HUES64 (cell line): Measurements from ENCODE around the gene MUC21.

ENCODE experiments used
- H3K27ac ChIP-seq: 2 replicates; pipeline ENCODE4 v1.7.0; 2013; ENCODE audit warnings: low read depth, low read length, inconsistent platforms
- H3K27me3 ChIP-seq: 2 replicates; pipeline ENCODE4 v1.6.1; 2013; ENCODE audit warnings: mild to moderate bottlenecking, low read length; ENCODE audit not compliant: insufficient read depth
- H3K36me3 ChIP-seq: 2 replicates; pipeline ENCODE4 v1.6.1; 2013; ENCODE audit warnings: mild to moderate bottlenecking, low read length; ENCODE audit not compliant: insufficient read depth
- H3K4me1 ChIP-seq: 2 replicates; pipeline ENCODE4 v1.6.1; 2013; ENCODE audit warnings: mild to moderate bottlenecking, low read length, moderate library complexity; ENCODE audit not compliant: insufficient read depth
- H3K4me3 ChIP-seq: 2 replicates; pipeline ENCODE4 v1.5.1; 2013; ENCODE audit warnings: mild to moderate bottlenecking, low read length, moderate library complexity
- H3K9ac ChIP-seq: 2 replicates; pipeline ENCODE4 v1.6.1; 2013; ENCODE audit warnings: mild to moderate bottlenecking, low read depth, low read length
- H3K9me3 ChIP-seq: 2 replicates; pipeline ENCODE4 v1.6.1; 2013; ENCODE audit warnings: low read depth, low read length; ENCODE audit not compliant: insufficient read depth
- WGBS: fragments of 150-250, 120-280 bp; methylation state at CpG from one replicate; pipeline ENCODE4 v1.1.7; 2013; ENCODE audit warnings: missing lambda C conversion rate; 5-methylcytosine and 5-hydroxymethylcytosine counted together

MUC21 gene

DNA sequence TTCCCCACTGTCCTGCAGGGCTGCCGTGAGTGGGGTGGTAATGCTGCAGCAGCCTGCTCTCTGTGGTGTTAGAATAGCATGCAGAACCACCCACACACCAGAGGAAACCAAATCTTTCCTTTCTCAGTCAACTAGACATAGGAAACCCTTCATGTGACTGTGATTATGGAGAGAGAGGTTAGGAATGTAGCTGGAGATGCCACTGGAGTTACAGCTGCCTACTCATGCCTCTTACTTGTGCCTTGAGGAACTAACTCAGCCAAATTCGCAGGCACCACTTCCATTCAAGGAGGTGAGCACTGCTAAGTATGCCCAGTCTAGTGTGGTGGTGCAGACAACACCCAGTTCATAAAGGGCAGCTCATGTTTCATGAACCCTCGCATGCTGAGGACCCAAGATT lies 54.2 kb downstream of the MUC21 start:
- no peaks in the 10 kb centered on the region for H3K9me3 ChIP-seq
- no peaks in the 10 kb centered on the region for H3K36me3 ChIP-seq
- no peaks in the 10 kb centered on the region for H3K27me3 ChIP-seq
- no peak overlapping the region for H3K9ac ChIP-seq
- no peak overlapping the region for H3K4me3 ChIP-seq
- H3K27ac ChIP-seq: no peak overlapping the region
- 82% methylated on average over 3 of the region's 3 CpGs for WGBS
- H3K4me1 ChIP-seq: no peaks in the 10 kb centered on the region

DNA sequence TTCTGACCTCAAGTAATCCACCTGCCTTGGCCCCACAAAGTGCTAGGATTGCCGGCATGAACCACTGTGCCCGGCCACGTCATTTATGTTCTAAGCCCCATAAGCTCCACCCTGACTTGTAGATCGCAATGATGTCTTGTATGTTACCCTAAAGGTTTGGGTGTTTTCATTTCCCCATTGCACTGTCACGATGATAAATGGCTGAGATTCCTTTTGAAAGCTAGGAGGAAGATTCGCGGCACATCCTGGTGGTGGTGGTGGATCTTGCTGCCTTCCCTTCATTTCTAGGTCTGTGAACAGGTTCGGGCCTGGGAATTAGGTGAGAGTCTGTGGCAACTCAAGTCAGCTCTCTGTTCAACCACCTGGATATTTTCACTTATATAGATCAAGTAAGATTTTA lies 55.0 kb downstream of the MUC21 start:
- WGBS: 94% methylated on average over 7 of the region's 8 CpGs
- Histone ChIP-seq H3K4me1 (no peaks in the 10 kb centered on the region), H3K27ac (no peak overlapping the region), H3K4me3 (no peak overlapping the region), H3K36me3 (no peaks in the 10 kb centered on the region), H3K9me3 (no peaks in the 10 kb centered on the region), H3K27me3 (no peaks in the 10 kb centered on the region), H3K9ac (no peak overlapping the region)
